H4 (cell line): Measurements from ENCODE around the gene WDR27. TPM values are rescaled to one million over a fixed set of nuclear protein-coding genes. Genes with fewer than 3 reads are reported as not detected.
A peak's percentile ranks its signal among the peaks of the same experiment; 100 is the strongest.

ENCODE experiments used
- DNase-seq: peaks from one replicate; pipeline ENCODE4 v3.0.0-alpha.2; 2015; ENCODE audit warnings: low spot score
- total RNA-seq: library from RNA; depleted of rRNA; stranded (reverse); fragments of >200 nt; shearing (Covaris generic); gene quantifications from 2 replicates; pipeline ENCODE4 v1.2.3, GENCODE V29; 2014; rRNA removed

WDR27 gene
- 3.7 and 5.0 TPM in 2 replicates for total RNA-seq

GRCh38 chr6:169701954-169702839 lies at the start of gene WDR27, which contains the start of gene C6orf120:
Gene WDR27 (minus strand): TSS chr6:169702029. CDS start chr6:169689005, 13,024 bp downstream.
Gene C6orf120 (plus strand): TSS chr6:169702126. CDS start chr6:169702460, 334 bp downstream.
- peak; percentile 86 for DNase-seq

DNA sequence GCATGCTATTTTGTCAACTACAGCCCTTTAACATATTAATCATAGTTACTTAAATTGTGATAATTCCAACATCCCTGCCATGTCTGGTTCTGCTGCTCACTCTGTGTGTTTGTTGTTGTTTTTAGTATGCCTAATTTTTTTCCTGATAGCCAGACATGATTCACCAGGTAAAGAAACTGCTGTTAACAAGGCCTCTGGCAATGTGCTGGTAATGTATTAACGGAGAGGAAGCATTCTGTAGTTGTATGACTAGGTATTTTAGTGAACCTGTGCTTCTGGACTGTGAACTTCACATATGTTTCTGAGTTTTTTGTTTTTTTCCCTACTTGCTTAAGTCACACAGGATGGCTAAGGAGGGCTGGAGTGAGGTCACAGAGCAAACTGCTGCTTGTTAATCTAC lies 44.7 kb upstream of the WDR27 start:
- DNase-seq = no peak

- no peak for DNase-seq
These were observed 43.6 kb upstream of the WDR27 start for GRCh38 chr6:169745405-169745804.

- DNase-seq = no peak
These were observed 39.5 kb upstream of the WDR27 start for GRCh38 chr6:169741344-169741743.

DNA sequence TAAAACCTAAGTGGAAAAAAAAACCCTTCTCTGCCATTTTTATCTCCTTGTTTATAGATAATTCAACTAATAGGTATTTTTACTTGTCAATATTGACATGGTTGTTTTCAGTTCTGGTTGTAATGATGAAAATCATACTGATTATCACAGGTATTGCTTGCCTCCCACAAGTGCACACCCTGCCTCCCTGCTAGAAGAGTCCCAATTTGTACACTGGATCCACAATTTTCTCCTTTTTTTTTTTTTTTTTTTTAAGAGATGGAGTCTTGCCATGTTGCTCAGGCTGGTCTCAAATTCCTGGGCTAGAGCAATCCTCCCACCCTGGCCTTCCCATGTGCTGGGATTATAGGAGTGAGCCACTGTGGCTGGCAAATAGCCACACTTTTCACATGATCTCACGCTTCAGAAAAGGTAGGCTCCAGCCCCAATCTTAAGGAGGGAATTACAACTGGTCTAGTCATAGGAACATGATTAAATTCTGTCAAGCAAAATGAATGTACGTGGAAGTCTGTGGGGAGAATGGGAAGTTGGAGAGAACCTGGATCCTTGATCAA lies 37.2 kb upstream of the WDR27 start:
- no peak for DNase-seq

- DNase-seq = no peak
These were observed 36.6 kb upstream of the WDR27 start for GRCh38 chr6:169738204-169738975.

DNA sequence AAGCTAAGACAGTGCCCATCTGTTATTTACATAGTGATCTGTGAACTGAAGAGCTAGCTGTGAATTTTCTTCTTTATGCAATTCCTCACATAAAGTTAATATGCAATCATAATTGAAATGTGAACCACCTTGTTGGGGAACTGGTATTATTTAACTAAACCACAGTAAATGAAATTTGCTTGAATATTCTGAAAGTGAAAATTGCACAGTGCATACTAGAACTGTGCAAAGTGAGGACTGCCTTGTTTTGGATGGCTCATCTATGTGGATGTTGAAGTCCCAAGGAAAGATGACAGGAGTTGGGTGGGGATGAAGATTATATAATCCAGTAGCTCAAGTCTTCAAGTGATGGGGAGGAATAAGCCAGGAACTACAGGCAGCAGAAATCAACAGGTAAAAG lies 28.1 kb upstream of the WDR27 start:
- DNase-seq = no peak

- DNase-seq = no peak
These were observed 25.1 kb upstream of the WDR27 start for GRCh38 chr6:169726963-169727362.

DNA sequence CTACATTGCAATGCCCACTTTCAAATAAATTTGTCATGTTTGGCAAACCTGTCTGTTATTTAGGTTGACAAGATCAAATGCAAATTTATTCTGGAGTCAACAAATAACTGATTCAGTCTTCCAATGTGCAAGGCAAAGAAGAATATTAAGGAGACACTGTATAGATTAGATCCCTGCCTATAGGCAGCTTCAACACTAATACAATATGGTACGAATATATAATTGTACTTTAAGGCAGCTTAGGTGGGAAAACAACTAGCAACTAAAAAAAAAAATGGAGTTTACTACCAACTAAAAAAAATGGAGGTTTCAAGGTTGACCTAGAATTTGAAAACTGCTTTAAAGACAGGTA lies 24.2 kb upstream of the WDR27 start:
- no peak for DNase-seq

GRCh38 chr6:169725125-169726048 lies 23.6 kb upstream of the WDR27 start:
- no peak for DNase-seq

DNA sequence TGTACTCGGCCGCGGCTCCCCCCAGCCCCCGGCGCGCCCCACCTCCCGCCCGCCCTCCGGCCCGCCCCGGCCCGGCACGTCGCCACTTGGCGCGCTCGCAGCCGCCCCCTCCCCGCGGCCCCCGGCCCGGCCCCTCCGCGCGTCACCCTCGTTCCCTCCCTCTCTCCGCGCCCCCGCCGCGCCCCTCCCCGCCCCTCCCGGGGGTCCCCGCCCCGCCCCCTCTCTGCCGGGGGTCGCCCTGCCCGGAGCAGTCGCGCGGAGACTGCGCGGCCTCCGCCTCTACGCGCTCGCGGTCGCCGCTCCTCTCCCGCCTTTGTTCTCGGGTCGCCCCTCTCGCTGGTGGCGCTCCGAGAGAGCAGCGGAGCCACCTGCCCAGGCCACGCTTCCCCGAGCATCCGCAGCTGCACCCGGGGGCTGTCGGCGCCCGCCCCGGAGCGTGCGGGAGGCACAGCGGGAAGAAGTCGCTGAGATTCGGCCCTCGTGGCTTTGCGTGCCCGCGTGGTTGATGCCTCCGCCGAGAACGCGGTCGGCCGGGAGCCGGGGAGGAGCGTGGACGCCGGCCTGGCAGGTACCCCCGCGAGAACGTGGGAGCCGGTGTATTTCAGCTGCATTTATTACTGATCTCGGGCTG lies 22.8 kb upstream of the WDR27 start, which contains the start of gene PHF10:
Gene PHF10, minus strand, starts transcription at position 7 of the 631 bp plus-strand sequence. CDS start 569 bp downstream, outside the sequence.
- no peak for DNase-seq

- DNase-seq = no peak
These were observed 22.2 kb upstream of the WDR27 start for GRCh38 chr6:169723991-169724493.

DNA sequence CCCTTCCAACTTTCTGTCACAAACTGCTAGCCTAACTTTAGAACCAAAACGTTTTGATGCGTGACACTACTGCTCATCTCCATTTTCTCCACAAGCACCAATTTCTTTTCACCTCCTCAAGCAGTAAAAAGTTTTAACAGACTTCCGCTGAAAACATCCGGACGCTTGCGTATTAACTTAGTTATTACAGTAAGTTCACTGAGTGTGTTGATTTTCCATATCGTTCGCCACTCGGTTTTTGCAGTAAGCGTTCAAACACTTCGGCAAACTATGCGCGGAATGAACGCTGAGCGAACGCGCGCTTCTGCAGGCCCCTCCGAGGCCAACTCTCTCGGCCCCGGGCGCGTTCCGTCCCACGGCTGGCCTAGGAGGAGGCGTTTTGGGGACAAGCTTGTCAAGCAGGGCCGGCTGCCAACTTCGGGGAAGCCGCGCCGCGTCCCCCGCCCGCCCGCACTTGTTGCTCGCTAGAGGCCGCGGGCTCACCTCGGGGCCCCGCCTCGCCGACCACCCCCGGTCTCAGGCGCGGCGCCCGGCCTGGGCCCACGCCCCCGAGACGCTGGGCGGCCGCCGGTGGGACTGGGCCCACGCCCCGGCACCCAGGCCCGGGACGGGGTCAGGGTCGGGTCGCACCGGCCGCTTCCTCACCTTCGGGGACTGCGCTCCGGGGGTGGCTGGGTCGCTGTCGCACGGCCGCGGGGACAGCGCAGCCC lies 21.5 kb upstream of the WDR27 start:
- DNase-seq = no peak

DNA sequence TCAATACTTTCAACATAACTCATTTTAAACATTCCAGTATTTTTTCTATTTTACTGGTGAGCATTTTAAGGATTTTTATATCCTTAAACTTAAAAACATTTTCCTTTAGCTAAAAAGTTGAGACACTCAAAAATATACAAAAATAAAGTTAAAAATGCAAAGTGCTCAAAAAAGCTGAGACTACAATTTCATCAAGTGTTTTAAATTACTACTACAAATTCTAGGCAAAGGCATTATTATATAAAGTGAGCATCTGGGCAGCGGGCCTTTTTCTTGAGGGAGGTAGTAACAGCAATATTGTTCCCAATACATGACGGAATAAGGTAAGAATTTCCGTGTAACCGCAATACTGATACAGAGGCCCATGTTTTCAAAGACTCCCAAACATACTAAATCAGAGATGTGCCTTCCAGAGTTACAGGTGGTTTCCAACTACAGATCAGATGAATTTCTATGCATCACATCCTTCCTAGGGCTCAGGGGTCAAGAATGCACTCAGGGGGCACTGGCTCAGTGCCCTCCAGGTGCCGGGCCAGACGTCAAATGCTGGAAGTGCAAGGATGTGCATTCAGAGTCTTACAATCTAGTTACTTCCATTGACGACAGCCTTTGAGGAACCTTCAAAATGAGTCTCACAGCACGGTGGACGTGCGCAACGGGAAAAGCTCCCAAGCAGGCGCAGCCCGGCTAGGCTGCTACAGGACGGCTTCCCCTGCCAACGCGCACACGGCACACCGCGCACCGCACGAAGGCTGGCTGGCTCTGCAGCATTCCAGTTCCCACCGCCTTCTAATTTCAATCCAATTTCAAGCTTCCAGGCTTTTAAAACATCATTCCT lies 20.8 kb upstream of the WDR27 start:
- DNase-seq = peak; percentile 17

- no peak for DNase-seq
These were observed 18.5 kb upstream of the WDR27 start for GRCh38 chr6:169720207-169720855.

GRCh38 chr6:169719117-169719516 lies 17.3 kb upstream of the WDR27 start:
- DNase-seq = no peak

DNA sequence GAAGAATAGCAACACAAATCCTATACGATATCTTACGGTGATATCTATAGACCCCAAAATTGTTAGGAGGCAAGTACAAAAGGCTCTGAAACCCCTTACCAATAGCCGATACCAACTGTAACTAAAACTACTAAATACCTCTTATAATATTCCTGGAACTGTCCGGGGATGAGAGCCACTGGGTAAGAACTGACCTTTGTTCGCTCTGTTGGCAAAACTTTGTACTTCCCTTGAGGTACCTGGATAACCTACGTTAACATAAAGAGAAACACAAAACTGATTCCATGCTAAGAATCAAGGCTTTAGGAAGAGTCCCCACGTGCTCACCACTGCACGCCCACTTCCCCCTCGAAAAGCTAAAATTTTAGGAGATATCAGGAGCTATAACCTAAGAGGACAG lies 12.8 kb upstream of the WDR27 start:
- no peak for DNase-seq

DNA sequence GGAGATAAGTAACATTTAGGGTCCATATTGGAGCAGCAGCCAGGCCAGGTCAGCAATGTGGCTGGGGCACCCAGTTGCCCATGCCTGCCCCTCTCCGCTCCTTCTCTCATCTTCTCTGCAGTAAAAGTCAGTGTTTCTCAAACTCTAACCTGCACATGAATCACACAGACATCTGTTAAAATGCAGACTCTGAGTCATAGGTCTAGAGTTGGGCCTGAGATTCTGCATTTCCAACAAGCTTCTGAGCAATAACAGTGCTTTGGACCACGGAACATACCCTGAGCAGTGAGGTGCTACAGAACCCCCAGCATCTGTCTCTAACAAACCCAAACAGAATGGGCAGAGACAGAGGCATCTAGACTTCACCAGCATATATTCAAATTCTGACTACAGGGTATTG lies 12.3 kb upstream of the WDR27 start:
- no peak for DNase-seq
